ENCODE results near the gene TMEM54.

TMEM54 gene

GRCh38 chr1:32869923-32870614 lies 31.1 kb downstream of the TMEM54 start (continued):
- TF ChIP-seq GLI2 (tag by site-specific recombination; IDR thresholded peaks at IDR 0.05; ENCODE audit: borderline replicate concordance, low read depth) (no peak), MEIS1 (CRISPR knock-in tag; IDR thresholded peaks at IDR 0.05; ENCODE audit: borderline replicate concordance) (no peak), ZNF548 (tag by site-specific recombination; IDR thresholded peaks at IDR 0.05) (no peak), ZFP69B (tag by site-specific recombination; IDR thresholded peaks at IDR 0.05) (peak; percentile 48; the same call in 1 of the 2 replicates), ZNF785 (tag by site-specific recombination; IDR thresholded peaks at IDR 0.05) (no peak), ZNF132 (tag by site-specific recombination; IDR thresholded peaks at IDR 0.05; ENCODE audit: borderline replicate concordance) (no peak), TSHZ1 (tag by site-specific recombination; IDR thresholded peaks at IDR 0.05; ENCODE audit: borderline replicate concordance) (no peak), ZFP37 (tag by site-specific recombination; IDR thresholded peaks at IDR 0.05) (no peak), GLIS1 (tag by site-specific recombination; IDR thresholded peaks at IDR 0.05) (peak; percentile 54), ZNF155 (tag by site-specific recombination; IDR thresholded peaks at IDR 0.05) (no peak), ZNF221 (tag by site-specific recombination; IDR thresholded peaks at IDR 0.05; ENCODE audit: borderline replicate concordance) (no peak), ZNF335 (tag by site-specific recombination; conservative IDR thresholded peaks at IDR 0.05) (peak; percentile 49), ZNF148 (tag by site-specific recombination; IDR thresholded peaks at IDR 0.05; ENCODE audit: borderline replicate concordance) (no peak), ZNF311 (tag by site-specific recombination; IDR thresholded peaks at IDR 0.05; ENCODE audit: borderline replicate concordance) (no peak), ZNF776 (tag by site-specific recombination; IDR thresholded peaks at IDR 0.05; ENCODE audit: borderline replicate concordance) (no peak), ZNF433 (tag by site-specific recombination; IDR thresholded peaks at IDR 0.05; ENCODE audit: low read depth) (no peak), GLI4 (tag by site-specific recombination; IDR thresholded peaks at IDR 0.05) (no peak), ZNF621 (tag by site-specific recombination; IDR thresholded peaks at IDR 0.05) (no peak), ZNF202 (tag by site-specific recombination; IDR thresholded peaks at IDR 0.05; ENCODE audit: borderline replicate concordance) (no peak), ZBTB48 (tag by site-specific recombination; IDR thresholded peaks at IDR 0.05) (peak; percentile 34; the same call in 1 of the 2 replicates), SP7 (tag by site-specific recombination; IDR thresholded peaks at IDR 0.05) (no peak), ZNF560 (tag by site-specific recombination; IDR thresholded peaks at IDR 0.05; ENCODE audit: borderline replicate concordance) (no peak), PRDM1 (tag by site-specific recombination; IDR thresholded peaks at IDR 0.05) (no peak), GFI1B (tag by site-specific recombination; IDR thresholded peaks at IDR 0.05) (no peak), ZNF791 (tag by site-specific recombination; IDR thresholded peaks at IDR 0.05) (no peak), ZNF701 (tag by site-specific recombination; IDR thresholded peaks at IDR 0.05) (no peak)
- TF ChIP-seq, protein P1, sequence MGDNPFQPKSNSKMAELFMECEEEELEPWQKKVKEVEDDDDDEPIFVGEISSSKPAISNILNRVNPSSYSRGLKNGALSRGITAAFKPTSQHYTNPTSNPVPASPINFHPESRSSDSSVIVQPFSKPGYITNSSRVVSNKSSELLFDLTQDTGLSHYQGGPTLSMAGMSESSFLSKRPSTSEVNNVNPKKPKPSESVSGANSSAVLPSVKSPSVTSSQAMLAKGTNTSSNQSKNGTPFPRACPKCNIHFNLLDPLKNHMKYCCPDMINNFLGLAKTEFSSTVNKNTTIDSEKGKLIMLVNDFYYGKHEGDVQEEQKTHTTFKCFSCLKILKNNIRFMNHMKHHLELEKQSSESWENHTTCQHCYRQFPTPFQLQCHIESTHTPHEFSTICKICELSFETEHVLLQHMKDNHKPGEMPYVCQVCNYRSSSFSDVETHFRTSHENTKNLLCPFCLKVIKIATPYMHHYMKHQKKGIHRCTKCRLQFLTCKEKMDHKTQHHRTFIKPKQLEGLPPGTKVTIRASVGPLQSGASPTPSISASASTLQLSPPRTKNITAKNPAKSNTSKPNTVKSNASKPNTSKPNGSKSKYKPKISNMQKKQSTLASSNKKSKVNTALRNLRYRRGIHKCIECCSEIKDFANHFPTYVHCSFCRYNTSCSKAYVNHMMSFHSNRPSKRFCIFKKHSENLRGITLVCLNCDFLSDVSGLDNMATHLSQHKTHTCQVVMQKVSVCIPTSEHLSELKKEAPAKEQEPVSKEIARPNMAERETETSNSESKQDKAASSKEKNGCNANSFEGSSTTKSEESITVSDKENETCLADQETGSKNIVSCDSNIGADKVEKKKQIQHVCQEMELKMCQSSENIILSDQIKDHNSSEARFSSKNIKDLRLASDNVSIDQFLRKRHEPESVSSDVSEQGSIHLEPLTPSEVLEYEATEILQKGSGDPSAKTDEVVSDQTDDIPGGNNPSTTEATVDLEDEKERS (tag by site-specific recombination; IDR thresholded peaks at IDR 0.05): no peak
- TF ChIP-seq, protein P2, sequence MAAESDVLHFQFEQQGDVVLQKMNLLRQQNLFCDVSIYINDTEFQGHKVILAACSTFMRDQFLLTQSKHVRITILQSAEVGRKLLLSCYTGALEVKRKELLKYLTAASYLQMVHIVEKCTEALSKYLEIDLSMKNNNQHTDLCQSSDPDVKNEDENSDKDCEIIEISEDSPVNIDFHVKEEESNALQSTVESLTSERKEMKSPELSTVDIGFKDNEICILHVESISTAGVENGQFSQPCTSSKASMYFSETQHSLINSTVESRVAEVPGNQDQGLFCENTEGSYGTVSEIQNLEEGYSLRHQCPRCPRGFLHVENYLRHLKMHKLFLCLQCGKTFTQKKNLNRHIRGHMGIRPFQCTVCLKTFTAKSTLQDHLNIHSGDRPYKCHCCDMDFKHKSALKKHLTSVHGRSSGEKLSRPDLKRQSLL (tag by site-specific recombination; IDR thresholded peaks at IDR 0.05): no peak

Measured in HEK293 (cell line).